ENCODE data around the gene ARPC5.

The ARPC5 gene

GRCh38 chr1:183634429-183635065, 1.0 kb downstream of the ARPC5 start:
- TF ChIP-seq GATA3 (IDR thresholded peaks at IDR 0.05; ENCODE audit: low read depth, low read length) = no peak
- no peak for TF ChIP-seq GATA2 (IDR thresholded peaks at IDR 0.05; ENCODE audit: low read depth, low read length)

GRCh38 chr1:183633676-183634343, 1.8 kb downstream of the ARPC5 start:
- no peak; the same call in 1 of the 2 replicates for TF ChIP-seq GATA2 (IDR thresholded peaks at IDR 0.05; ENCODE audit: low read depth, low read length)
- TF ChIP-seq GATA3 (IDR thresholded peaks at IDR 0.05; ENCODE audit: low read depth, low read length) = peak; percentile 58

GRCh38 chr1:183632964-183633363, 2.6 kb downstream of the ARPC5 start:
- TF ChIP-seq GATA3 (IDR thresholded peaks at IDR 0.05; ENCODE audit: low read depth, low read length) = no peak
- no peak for TF ChIP-seq GATA2 (IDR thresholded peaks at IDR 0.05; ENCODE audit: low read depth, low read length)

GRCh38 chr1:183632114-183632513, 3.5 kb downstream of the ARPC5 start:
- TF ChIP-seq GATA3 (IDR thresholded peaks at IDR 0.05; ENCODE audit: low read depth, low read length) (no peak), GATA2 (IDR thresholded peaks at IDR 0.05; ENCODE audit: low read depth, low read length) (no peak)

GRCh38 chr1:183630748-183631147, 4.8 kb downstream of the ARPC5 start:
- TF ChIP-seq GATA2 (IDR thresholded peaks at IDR 0.05; ENCODE audit: low read depth, low read length) (no peak), GATA3 (IDR thresholded peaks at IDR 0.05; ENCODE audit: low read depth, low read length) (no peak)

- TF ChIP-seq GATA3 (IDR thresholded peaks at IDR 0.05; ENCODE audit: low read depth, low read length) = no peak
- no peak for TF ChIP-seq GATA2 (IDR thresholded peaks at IDR 0.05; ENCODE audit: low read depth, low read length)
Measured at GRCh38 chr1:183628537-183628936, 7.0 kb downstream of the ARPC5 start.

GRCh38 chr1:183622884-183623785, 12.4 kb downstream of the ARPC5 start:
- no peak for TF ChIP-seq GATA2 (IDR thresholded peaks at IDR 0.05; ENCODE audit: low read depth, low read length)
- no peak for TF ChIP-seq GATA3 (IDR thresholded peaks at IDR 0.05; ENCODE audit: low read depth, low read length)

GRCh38 chr1:183622013-183622412, 13.6 kb downstream of the ARPC5 start:
- TF ChIP-seq GATA3 (IDR thresholded peaks at IDR 0.05; ENCODE audit: low read depth, low read length) (no peak), GATA2 (IDR thresholded peaks at IDR 0.05; ENCODE audit: low read depth, low read length) (no peak)

- TF ChIP-seq GATA3 (IDR thresholded peaks at IDR 0.05; ENCODE audit: low read depth, low read length) (no peak), GATA2 (IDR thresholded peaks at IDR 0.05; ENCODE audit: low read depth, low read length) (no peak)
Measured at GRCh38 chr1:183620311-183620710, 15.3 kb downstream of the ARPC5 start.

GRCh38 chr1:183619781-183620180, 15.8 kb downstream of the ARPC5 start:
- no peak for TF ChIP-seq GATA3 (IDR thresholded peaks at IDR 0.05; ENCODE audit: low read depth, low read length)
- no peak for TF ChIP-seq GATA2 (IDR thresholded peaks at IDR 0.05; ENCODE audit: low read depth, low read length)

GRCh38 chr1:183612407-183612806, 23.2 kb downstream of the ARPC5 start:
- TF ChIP-seq GATA2 (IDR thresholded peaks at IDR 0.05; ENCODE audit: low read depth, low read length) (no peak), GATA3 (IDR thresholded peaks at IDR 0.05; ENCODE audit: low read depth, low read length) (no peak)

GRCh38 chr1:183611021-183611420, 24.6 kb downstream of the ARPC5 start:
- TF ChIP-seq GATA3 (IDR thresholded peaks at IDR 0.05; ENCODE audit: low read depth, low read length) (no peak), GATA2 (IDR thresholded peaks at IDR 0.05; ENCODE audit: low read depth, low read length) (no peak)

GRCh38 chr1:183609759-183610452, 25.7 kb downstream of the ARPC5 start:
- TF ChIP-seq GATA3 (IDR thresholded peaks at IDR 0.05; ENCODE audit: low read depth, low read length) (no peak), GATA2 (IDR thresholded peaks at IDR 0.05; ENCODE audit: low read depth, low read length) (no peak)

- TF ChIP-seq GATA2 (IDR thresholded peaks at IDR 0.05; ENCODE audit: low read depth, low read length) (no peak), GATA3 (IDR thresholded peaks at IDR 0.05; ENCODE audit: low read depth, low read length) (no peak)
Measured at GRCh38 chr1:183609313-183609712, 26.3 kb downstream of the ARPC5 start.

All from SH-SY5Y (cell line).